Gastrocnemius medialis (tissue), 4 donors: ENCODE measurements around the gene SELENOP.

ENCODE experiments used
- CTCF ChIP-seq, 5 experiments: fragments of 450-650 bp in 3 of 5; fragments of 200-600 bp in 2 of 5; sonication (generic) in 2 of 5; IDR thresholded peaks in 4 of 5; conservative IDR thresholded peaks in 1 of 5; 1 replicate in 4 of 5; 2 replicates in 1 of 5; pipeline ENCODE4 v1.5.1; 2016 to 2019; ENCODE audit warnings: antibody characterized with exemption in 5 of 5, mild to moderate bottlenecking in 3 of 5, moderate library complexity in 3 of 5
- POLR2A ChIP-seq, 2 donors: fragments of 450-650 bp; IDR thresholded peaks; one replicate each; pipeline ENCODE4 v1.6.1; 2017; ENCODE audit warnings: antibody characterized with exemption in 2 of 2, mild to moderate bottlenecking in 2 of 2, moderate library complexity in 2 of 2

- no peak for TF ChIP-seq CTCF (IDR thresholded peaks at IDR 0.05 in 4 of 5, conservative IDR thresholded peaks at IDR 0.05 in 1 of 5)
- TF ChIP-seq POLR2A (IDR thresholded peaks at IDR 0.05): no peak
These were observed 32.6 kb downstream of the SELENOP start for GRCh38 chr5:42779083-42779482.
